Nucleus accumbens (tissue), 56 donors: ENCODE results near the gene TSPAN3.

Experiments
- DNase-seq, 56 donors: peaks; one replicate each; lab custom pipeline; 2025; lab: John Stamatoyannopoulos, UW

Gene TSPAN3

GRCh38 chr15:76994971-76995945, 75.7 kb downstream of the TSPAN3 start, which contains the start of gene PSTPIP1:
Gene PSTPIP1, plus strand, starts transcription at chr15:76995126. Its CDS starts 448 bp downstream, at chr15:76995574.
- peak in 40 of 56 donors; percentile 19 to 78 (median 46) for DNase-seq

GRCh38 chr15:76994496-76994895, 76.4 kb downstream of the TSPAN3 start:
- no peak for DNase-seq

DNA sequence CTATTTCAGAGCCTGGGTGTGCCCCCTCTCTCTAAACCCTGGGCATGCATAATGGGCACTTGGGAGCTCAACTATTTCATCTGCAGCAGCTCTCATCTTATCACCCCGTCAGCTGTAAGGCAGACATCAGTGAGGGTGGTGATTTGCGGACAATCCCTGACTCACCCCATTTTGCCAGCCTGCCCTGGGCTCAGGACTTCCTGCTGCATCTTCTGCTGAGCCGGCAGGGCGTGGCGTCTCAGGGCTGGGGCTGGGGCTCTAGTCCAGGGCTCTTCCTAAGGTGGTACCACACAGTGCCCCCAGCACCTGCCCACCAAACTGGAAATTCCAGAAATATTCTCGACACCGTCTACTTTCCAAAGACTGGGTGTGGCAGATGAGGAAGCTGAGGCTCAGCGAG, 76.9 kb downstream of the TSPAN3 start:
- no peak for DNase-seq

GRCh38 chr15:76993114-76993725, 77.7 kb downstream of the TSPAN3 start:
- no peak for DNase-seq

- DNase-seq = peak in 4 of 56 donors; percentile 13 to 19 (median 16)
These were observed 78.9 kb downstream of the TSPAN3 start for GRCh38 chr15:76991741-76992645.
